Stimulated activated CD8-positive, alpha-beta memory T cell treated with anti-CD3 and anti-CD28 coated beads, Interleukin-7, amount 100 ng/mL, for 48 hours (primary cell): ENCODE data around the gene TMEM141.
"Not testable (repeated sequence)": the region's sequence is repeated elsewhere in the genome, so short reads cannot be mapped to it uniquely, and the experiment has no call there.

Experiments used
- DNase-seq, 2 donors: peaks; one replicate each; pipeline ENCODE4 v3.0.0-alpha.2; 2020; ENCODE audit warnings: low read depth in 1 of 2; ENCODE audit errors: extremely low read depth in 1 of 2

Gene TMEM141

DNA sequence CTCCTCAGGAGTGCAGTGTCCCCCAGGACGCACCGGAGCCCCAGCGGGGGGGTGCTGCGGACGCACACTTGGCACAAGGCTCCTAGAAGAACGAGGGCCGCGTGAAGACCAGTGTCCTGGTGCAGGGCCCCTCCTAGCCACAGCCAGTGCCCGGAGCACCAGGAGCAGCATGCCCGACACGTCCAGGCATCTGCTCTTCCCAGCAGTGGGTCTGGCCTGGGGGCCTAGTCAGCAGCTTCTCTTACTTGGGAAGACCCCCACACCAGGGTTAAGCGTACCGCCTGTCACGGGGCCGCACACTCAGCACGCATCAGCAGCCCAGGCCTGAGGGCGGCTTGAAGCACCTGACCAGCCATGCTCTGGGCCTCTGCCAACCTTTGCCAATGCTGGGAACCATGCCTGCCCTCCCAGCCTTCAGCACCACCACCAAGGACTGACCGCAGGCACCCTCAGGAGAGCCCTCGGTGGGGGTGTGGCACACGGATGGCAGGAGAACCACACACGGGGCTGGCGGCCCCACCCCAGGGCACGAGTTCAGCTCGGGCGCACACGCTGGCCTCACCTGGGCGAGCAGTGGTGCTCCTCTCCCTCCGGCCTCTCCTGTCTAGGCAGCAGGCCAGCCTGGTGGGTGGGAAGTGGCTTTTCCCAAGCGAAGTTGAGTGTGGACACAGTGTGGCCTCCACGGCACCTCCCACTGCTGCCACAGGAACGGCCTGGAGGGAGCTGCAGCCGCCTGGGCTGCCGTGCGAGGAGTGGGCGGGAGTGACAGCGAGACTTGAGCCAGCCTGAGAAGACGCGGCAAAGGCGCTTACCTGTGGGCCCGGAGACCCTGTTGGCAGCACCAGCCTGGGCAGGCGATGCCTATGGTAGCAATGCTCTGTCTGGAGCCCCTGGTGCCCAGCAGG, 39.1 kb downstream of the TMEM141 start:
- no peak for DNase-seq

DNA sequence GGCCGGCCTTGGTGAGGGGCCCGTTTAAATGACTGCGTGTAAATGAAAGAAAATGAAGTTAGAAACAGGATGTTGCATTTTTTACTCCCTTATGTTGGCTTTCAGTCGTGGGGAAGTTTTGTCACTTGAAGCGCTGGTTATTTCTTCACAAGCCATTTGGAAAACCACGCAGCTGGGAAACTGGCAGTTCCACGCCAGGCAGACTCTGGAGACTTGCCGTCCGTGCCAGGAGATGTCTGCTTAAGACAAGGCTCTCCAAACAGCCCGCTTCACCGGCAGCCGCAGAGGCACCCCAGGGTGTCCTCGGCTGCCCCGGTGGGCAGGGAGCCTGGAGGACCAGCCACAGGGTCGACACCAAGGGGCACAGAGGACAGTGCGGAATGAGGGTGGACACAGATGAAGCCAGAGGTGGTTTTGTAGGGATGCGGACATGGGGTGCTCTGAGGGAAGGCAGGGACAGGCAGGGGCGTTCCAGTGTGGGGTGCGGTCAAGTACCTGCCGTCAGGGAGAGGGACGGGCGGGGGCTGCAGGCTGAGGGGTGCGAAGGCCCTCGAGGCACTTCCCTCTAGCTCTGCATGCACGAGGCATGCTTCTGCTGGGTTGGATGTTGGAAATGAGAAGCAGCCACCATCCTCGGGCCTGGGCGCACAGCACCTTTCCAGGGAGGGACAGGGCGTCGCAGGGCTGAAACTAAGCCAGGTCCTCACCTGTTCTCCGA, 40.0 kb downstream of the TMEM141 start:
- no peak for DNase-seq

DNA sequence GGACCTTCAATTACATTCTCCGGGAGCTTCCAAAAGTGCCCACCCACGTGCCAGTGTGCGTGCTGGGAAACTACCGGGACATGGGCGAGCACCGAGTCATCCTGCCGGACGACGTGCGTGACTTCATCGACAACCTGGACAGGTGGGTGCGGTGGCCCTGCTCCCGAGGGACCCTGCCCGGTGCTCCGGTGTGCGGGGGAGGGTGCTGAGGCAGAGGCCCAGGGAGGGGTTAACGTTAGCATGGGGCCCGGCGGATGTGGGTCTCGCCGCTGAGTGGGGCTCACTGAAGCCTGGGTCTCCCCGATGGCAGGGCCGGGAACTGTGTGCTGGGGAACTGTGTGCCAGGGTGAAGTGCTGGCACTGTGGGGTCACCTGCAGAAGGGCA, 40.6 kb downstream of the TMEM141 start:
- no peak for DNase-seq

- DNase-seq = no peak
Measured at GRCh38 chr9:136832581-136832980, 41.4 kb downstream of the TMEM141 start.

DNA sequence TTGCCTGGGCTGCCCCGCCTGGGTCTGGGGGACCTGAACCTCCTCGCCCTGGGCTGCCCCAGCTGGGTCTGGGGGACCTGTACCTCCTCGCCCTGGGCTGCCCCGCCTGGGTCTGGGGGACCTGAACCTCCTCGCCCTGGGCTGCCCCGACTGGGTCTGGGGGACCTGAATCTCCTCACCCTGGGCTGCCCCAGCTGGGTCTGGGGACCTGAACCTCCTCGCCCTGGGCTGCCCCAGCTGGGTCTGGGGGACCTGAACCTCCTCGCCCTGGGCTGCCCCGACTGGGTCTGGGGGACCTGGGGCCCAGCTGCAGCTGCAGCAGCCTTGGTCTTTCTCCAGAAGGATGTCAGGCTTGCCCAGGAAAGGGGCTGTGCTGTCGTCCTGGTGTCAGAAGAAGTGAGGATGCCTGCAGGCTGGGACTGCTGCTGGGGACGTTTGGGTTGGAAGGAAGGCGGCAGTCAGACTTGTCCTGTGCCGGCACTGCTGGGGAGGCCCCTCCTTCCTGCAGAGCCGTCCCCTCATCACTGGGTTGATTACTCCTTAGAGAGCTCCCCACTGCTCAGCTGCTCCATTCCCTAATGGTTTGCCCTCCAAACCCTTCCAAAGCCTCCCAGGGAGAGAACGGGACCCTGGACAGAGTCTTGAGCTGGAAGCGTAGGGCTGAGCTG, 42.4 kb downstream of the TMEM141 start:
- DNase-seq = not testable (repeated sequence)

DNA sequence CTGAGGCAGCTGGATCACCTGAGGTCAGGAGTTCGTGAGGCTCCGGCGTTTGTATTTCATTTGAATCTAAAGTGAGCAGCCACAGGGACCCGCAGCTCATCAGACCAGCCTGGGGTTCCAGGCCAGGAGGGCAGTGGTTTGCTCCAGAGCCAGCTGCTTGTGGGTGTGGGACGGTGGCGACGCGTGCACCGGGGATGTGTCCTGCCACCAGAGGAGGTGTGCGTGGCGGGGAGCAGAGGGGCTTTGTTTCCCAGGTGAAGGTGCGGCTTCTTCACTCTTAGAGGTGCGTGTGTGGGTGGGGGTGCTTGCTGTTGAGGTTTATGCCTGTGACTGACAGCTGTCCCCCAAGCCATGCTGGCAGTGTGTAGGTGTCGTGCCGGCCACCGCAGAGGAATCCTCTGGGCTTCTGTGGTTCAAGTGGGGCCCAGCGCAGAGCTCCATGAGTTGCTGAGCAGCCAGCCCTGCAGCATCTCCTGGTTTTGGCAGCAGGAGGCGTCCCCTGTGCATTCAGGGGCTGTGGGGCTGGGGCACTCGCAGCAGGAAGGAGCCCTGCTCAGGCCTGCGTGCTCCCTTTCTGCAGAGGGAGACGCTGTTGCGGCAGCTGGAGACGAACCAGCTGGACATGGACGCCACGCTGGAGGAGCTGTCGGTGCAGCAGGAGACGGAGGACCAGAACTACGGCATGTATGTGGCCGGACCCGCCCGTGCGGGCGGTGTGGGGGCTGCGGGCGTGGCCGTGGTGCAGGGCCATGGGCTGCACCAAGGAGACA, 44.2 kb downstream of the TMEM141 start:
- DNase-seq = no peak

DNA sequence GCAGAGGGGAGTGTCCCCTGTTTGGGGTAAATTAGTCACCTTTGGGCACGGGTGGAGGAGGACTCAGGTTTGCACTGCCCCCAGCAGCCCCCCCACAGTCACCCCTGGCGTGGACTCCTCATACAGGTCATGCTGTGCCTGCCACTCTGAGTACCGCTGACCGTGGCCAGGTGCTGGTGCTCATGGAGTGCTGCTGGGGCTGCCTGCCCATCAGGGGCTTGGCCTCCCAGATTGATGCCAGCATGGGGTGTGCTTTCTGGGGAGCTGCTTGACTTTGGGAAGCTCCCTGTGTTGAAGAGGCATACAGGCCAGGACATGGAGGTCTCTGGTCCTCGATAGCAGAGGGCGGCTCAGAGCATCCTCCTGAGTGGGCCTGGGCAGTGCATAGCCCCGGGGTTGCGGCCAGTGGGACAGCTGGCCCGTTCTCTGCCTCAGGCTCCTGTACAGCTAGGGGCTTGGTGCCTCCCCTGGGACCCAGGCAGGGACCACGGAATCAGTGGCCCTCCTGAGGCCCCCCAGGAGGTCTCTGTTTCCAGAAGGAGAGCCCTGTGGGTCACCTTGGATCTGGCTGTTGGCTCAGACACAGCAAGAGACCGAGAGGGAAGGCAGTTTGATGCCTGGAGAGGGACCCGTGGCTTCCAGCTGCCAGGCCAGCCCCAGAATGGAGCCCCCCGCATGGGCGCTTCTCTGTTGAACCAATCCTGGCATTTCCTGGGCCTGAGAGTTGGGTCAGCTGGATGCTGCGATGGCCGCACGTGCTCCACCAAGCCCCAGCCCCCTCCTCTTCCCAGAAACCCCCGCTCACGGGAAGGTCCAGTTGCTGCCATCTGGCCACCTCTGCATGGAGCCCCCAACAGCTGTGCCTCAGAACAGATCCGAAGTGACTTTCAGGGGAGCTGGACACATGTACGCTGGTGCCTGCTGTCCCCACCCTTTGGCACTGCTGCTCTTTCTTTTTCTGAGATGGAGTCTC, 45.1 kb downstream of the TMEM141 start:
- DNase-seq = no peak

DNA sequence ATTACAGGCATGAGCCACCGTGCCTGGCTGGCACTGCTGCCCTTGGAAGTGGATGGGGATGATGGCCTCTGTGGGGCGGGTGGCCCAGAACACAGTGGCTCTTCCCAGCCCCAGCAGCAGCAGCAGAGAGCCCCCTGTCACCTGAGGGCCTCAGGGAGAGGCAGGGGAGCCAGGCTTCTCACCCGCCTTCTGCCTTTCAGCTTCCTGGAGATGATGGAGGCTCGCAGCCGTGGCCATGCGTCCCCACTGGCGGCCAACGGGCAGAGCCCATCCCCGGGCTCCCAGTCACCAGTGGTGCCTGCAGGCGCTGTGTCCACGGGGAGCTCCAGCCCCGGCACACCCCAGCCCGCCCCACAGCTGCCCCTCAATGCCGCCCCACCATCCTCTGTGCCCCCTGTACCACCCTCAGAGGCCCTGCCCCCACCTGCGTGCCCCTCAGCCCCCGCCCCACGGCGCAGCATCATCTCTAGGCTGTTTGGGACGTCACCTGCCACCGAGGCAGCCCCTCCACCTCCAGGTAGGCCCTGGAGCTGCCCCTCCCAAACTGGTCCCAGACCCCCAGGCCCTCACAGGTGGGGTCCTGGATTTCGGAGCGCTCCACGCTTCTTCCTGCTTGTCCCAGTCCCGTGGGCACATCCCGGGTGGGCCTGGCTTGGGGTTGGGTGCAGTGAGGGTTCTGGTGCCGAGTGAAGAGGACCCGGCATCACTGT, 46.2 kb downstream of the TMEM141 start:
- DNase-seq = no peak

DNA sequence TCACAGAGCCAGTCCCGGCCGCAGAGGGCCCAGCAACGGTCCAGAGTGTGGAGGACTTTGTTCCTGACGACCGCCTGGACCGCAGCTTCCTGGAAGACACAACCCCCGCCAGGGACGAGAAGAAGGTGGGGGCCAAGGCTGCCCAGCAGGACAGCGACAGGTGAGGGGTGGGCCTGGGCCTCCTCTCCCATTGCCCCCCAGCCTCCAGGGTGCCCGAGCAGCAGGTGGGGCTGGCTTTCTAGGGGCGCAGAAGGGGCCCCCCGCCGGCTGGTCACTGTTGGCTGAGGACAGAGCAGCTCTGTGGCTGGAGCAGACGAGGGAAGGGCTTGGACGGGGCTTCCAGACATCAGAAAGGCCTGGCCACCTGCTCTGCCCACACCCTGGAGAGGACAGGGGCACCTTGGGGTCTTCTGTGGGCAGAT, 46.7 kb downstream of the TMEM141 start:
- DNase-seq = not testable (repeated sequence)

DNA sequence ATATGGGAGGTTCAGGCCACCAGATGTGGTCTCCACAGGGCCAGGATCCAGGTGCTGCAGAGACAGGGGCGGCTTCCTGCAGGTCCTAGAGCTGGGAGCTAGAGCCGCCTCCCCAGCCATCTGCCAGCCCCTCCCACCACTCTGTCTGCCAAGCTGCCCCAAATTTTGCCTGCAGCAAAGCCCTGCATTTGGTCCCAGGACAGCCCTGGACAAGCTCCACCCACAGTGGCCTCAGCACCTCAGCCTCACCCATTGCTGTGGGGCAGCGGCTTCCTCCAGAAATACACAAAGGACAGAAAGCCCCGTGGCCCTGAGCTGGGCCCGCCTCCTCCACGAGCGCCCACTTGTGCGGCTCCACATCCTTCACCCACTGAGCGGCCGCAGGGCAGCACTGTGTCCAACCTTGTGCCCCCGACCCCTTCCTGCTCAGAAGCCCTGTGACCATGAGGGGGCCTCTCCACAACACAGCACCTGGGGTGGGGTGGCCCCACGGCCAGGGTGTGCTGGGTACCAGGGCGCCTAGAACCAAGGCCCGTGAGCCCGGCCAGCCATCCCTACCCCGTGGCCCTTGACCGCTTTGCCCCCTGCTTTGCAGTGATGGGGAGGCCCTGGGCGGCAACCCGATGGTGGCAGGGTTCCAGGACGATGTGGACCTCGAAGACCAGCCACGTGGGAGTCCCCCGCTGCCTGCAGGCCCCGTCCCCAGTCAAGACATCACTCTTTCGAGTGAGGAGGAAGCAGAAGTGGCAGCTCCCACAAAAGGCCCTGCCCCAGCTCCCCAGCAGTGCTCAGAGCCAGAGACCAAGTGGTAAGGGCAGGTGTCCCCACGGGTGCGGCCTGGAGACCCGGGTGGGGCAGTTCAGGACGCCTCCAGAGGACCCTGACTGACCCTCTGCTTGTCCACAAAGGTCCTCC, 47.4 kb downstream of the TMEM141 start:
- no peak for DNase-seq

DNA sequence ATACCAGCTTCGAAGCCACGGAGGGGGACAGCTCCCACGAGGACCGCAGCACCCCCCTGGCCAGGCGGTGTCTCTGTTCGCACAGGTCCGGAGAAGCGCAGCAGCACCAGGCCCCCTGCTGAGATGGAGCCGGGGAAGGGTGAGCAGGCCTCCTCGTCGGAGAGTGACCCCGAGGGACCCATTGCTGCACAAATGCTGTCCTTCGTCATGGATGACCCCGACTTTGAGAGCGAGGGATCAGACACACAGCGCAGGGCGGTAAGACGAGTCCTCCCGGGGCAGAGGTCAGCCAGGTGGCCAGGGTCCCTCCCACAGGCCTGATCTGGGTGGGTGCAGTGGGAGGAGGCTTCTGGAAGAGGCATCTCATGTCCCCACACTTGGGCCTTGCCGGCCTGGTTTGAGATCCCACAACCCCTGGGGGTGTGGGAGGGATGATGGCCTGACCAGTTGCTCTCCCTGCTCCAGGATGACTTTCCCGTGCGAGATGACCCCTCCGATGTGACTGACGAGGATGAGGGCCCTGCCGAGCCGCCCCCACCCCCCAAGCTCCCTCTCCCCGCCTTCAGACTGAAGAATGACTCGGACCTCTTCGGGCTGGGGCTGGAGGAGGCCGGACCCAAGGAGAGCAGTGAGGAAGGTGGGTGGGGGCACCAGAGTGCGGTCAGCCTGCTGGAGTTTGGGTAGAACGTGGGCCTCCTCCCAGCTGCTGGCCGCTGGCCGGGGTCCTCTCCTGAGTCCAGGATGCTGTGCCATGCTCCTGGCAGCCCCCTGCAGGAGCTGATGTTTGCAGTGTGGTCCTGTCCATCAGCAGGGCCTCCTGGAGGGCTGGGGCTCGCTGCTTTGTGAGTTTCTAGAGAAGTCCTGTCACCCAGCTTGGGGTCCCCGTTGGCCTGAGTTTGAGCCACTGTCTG, 48.3 kb downstream of the TMEM141 start:
- no peak for DNase-seq

DNA sequence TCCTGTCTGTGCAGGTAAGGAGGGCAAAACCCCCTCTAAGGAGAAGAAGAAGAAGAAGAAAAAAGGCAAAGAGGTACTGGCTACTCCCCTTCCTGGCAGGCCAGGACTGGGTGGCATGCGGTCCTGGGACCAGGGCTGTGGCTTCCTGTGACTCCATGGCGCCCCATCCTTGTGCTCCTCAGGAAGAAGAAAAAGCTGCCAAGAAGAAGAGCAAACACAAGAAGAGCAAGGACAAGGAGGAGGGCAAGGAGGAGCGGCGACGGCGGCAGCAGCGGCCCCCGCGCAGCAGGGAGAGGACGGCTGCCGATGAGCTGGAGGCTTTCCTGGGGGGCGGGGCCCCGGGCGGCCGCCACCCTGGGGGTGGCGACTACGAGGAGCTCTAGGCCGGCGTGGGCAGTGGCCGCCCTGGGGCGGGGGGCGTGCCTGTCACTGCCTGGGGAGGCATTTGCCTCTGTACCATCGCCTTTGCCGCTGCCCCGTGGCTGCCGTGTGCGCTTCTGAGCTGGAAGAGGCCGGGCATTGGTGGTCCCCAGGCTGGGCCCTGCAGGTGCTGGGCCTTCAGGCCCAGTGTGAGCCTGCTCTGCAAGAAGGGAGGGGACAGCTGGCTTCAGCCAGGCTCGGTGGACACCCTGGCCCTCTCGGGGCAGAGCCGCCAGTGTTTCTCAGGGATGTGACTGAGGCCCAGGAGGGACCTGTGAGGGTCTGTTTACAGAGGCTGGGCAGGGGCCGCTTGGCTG, 49.2 kb downstream of the TMEM141 start:
- no peak for DNase-seq

DNA sequence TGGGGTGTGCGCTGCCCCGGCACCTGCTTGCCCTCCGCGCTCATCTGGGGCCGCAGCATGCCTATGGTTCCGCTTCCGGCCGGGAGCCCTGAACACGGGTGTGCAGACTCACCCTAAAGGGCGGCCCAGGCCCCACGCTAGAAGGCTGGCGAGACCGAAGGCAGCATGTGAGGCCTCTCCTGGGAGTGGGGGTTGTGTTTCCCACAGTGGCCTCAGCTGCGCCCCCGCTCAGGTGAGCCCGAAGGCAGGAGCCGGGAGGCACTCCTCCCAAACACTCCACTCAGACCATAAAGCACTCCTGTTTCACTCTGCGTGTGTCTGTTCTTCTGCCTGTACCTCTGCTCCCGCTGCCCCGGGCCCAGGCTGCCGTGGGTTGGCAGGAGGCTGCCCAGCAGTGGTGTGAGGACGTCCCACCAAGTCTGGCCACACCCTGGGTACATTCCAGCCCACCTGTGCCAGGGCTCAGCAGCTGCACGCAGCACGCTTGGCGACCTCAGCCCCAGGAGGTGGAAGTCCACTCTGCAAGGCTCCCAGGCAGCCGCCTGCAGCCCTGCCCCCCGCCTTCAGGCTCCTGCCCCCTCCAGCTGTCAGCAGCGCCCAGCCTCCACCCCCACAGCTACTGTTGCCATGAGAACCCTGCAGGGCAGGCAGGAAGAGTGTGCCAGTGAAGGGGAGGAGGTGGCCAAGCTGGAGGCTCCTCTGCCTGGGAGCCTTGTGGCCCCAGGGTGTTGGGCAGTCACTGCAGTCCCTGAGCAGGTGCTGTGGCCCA, 49.9 kb downstream of the TMEM141 start:
- no peak for DNase-seq

DNA sequence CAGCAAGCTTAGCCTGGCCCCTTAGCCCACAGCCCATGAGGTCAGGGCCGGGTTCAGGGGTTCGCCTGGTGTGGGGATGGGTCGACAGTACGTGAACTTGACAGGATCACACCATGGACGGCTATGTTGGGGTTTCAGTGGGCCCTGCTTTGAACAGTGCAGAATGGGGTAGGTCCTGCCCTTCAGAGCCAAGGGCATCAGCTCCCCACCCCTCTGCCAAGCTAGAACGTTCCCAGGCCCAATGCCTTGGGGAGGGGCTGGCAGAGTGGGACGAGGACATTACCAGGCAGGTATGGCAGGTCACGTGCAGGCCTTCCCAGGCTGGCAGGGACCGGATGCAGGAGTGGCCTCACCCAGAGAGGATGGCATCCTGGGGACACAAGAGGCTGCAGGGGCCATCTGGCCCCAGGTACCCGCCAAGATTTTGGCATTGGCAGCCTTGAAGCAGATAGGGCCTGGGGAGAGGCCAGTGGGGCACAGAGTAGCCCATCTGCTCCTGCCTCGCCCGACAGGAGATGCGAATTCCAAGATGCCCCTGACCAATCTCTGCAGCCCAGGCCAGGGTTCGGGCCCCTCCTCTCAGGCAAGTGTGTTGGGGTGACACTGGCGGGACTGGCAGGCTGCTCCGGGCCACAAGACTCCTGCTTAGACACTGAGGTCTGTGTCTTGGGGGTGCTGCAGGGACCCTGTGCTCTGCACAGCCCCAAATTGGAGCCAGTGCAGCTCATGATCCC, 50.7 kb downstream of the TMEM141 start:
- DNase-seq = not testable (repeated sequence)
